ENCODE results near the gene CHI3L2.

- TF ChIP-seq, protein P1, sequence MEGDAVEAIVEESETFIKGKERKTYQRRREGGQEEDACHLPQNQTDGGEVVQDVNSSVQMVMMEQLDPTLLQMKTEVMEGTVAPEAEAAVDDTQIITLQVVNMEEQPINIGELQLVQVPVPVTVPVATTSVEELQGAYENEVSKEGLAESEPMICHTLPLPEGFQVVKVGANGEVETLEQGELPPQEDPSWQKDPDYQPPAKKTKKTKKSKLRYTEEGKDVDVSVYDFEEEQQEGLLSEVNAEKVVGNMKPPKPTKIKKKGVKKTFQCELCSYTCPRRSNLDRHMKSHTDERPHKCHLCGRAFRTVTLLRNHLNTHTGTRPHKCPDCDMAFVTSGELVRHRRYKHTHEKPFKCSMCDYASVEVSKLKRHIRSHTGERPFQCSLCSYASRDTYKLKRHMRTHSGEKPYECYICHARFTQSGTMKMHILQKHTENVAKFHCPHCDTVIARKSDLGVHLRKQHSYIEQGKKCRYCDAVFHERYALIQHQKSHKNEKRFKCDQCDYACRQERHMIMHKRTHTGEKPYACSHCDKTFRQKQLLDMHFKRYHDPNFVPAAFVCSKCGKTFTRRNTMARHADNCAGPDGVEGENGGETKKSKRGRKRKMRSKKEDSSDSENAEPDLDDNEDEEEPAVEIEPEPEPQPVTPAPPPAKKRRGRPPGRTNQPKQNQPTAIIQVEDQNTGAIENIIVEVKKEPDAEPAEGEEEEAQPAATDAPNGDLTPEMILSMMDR (IDR thresholded peaks at IDR 0.05), result no peak
- TF ChIP-seq POLR2A (IDR thresholded peaks at IDR 0.05), result no peak
- no peak for TF ChIP-seq EP300 (IDR thresholded peaks at IDR 0.05)
- TF ChIP-seq POLR2AphosphoS5 (IDR thresholded peaks at IDR 0.05), result no peak
These were observed 35.4 kb upstream of the CHI3L2 start for GRCh38 chr1:111192074-111192473.

Measured in upper lobe of left lung (tissue), 4 donors.